LoVo (cell line): ENCODE data around the gene HECTD2.
A peak's percentile ranks its signal among the peaks of the same experiment; 100 is the strongest.
"Not testable (repeated sequence)": the region's sequence is repeated elsewhere in the genome, so short reads cannot be mapped to it uniquely, and the experiment has no call there.

Experiments used
- DNase-seq: peaks from one replicate; pipeline ENCODE4 v3.0.0-alpha.2; 2016; ENCODE audit warnings: low spot score

The HECTD2 gene

GRCh38 chr10:91409869-91410637 lies at the start of gene HECTD2:
Gene HECTD2 (plus strand): TSS chr10:91410344. CDS start chr10:91410439, 95 bp downstream.
- DNase-seq, result peak; percentile 81

DNA sequence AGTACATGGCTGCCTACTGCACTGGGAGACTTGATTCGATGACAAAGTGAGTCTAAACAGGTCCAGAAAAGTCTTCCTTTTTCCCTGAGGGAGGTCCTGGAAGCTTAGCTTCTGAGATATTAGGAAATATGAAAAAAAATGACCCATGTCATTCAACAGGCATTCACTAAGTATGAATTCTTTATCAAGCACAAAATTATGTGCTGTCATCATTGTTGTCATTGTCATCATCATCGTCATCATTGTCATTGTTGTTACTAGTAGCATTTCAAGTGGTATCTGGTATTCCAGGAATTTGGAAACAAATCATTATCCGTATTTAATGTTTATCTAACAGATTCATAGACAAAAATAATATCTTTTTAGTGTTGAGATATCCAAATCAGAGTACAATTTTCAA lies 49.7 kb upstream of the HECTD2 start:
- DNase-seq, result no peak

GRCh38 chr10:91365519-91365918 lies 44.6 kb upstream of the HECTD2 start:
- not testable (repeated sequence) for DNase-seq

DNA sequence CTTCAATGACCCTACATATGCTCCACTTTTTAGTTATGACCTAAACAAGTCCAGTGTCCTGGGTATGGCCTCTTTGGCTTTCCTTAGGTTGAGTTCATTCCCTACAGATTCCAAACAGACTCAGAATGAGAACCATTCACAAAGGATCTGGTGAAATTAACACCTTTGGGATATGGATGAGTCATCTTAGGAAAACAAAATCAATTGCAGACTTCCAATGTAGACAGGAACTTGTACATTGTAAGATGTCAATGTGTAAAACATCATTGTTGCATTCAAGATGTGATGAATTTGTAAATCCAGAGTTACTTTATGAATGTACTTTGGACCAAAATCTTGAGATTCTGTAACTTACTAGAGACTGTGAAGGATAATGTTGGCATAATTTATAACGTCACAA lies 43.4 kb upstream of the HECTD2 start:
- DNase-seq, result no peak

GRCh38 chr10:91367127-91367531 lies 43.0 kb upstream of the HECTD2 start:
- DNase-seq, result no peak

DNA sequence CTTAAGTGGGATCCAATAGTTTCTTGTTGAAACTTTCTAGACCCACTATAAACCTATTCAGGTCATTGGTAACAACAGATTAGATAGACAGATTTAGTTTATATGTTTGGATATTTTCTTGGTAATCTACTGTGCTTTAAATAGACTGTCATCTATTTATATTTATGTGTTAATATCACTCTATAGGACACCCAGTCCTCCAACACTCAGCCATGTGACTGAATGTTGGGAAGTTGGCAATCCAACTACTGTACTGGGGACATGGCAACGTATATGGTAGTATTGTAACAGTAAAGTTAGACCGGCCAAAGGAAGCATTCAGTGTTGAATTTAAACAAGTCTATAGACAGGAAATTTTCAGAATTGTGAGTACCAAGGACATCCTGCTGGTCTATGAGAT lies 42.6 kb upstream of the HECTD2 start:
- no peak for DNase-seq

DNA sequence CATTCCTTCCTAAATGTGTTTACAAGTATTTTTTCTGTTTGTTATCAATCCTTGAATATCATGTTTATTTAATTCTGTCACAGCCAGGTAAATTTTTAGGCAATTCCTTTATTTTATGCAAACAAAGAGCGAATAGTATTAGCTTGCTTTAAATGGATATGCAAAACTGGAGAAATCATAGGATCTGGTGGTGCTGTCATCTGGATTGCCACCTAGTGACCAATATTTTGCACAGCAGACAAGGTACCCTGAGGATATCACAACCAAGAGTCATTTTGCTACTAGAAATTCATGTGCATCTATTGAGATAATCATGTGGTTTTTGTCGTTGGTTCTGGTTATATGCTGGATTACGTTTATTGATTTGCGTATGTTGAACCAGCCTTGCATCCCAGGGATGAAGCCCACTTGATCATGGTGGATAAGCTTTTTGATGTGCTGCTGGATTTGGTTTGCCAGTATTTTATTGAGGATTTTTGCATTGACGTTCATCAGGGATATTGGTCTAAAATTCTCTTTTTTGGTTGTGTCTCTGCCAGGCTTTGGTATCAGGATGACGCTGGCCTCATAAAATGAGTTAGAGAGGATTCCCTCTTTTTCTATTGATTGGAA lies 40.1 kb upstream of the HECTD2 start:
- DNase-seq, result peak; percentile 18

DNA sequence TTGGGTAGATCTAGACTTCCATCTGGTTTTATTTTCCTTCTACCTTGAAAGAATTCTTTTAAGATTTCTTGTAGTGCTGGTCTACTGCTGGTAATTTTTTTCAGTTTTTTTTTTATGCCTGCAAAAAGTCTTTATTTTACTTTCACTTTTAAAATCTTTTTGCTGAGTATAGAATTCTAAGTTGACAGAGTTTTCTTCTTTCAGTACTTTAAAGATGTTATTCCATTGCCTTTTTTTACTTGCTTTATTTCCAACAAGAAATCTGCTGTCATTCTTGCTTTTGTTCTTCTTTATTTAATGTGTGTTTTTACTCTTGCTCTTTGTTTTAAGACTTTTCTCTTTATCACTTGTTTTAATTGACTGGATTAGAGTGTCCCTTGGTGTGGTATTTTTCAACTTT lies 36.1 kb upstream of the HECTD2 start:
- DNase-seq, result no peak

- peak; percentile 41 for DNase-seq
Measured at GRCh38 chr10:91378061-91378460, 32.1 kb upstream of the HECTD2 start.

DNA sequence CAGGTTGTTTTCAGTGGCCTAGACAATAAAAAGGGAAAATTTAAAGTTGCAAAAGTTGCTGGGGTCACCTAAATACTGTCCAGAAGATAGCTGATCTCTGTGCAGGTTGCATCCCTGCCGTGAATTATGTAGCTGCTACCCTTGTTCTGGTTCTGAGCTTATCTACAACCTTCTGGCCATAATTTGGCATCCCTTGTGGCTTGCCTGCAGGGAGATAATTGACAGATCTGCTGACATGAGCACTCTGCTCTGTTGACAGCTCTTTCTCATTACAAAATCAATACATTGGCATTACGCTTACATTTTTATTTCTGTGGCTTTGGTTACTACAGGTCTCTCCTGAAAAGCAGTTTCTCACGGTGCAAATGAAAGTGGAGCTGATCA lies 29.3 kb upstream of the HECTD2 start:
- DNase-seq, result no peak

DNA sequence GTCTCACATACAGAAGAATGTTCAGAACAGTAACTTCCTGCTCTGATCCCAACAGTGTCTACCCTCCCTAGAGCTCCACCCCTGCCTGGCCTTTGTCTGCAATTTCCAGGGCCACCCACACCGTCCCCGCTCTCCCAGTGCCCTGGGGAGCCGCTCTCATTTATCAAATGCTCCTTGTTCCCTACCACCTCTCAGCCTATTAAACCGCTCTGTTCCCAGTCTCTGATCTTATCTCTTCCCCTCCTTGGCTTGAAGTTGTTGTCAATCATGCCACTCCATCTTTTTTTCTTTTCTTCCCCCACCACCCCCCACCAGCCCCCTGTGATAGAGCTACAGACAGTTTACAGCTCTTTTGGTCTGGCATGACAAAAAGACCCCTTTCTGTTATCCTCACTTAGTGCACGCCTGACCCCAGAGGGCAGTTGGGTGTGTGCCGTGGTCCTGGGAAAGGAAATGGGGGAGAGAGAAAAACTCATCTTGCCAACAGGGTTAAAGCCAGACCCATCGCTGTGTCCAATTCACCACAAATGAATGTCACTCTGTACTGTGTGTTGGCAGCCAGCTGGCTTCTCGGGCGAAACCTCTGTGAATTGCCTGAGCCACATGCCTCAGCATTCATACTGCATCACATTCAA lies 28.8 kb upstream of the HECTD2 start:
- no peak for DNase-seq

DNA sequence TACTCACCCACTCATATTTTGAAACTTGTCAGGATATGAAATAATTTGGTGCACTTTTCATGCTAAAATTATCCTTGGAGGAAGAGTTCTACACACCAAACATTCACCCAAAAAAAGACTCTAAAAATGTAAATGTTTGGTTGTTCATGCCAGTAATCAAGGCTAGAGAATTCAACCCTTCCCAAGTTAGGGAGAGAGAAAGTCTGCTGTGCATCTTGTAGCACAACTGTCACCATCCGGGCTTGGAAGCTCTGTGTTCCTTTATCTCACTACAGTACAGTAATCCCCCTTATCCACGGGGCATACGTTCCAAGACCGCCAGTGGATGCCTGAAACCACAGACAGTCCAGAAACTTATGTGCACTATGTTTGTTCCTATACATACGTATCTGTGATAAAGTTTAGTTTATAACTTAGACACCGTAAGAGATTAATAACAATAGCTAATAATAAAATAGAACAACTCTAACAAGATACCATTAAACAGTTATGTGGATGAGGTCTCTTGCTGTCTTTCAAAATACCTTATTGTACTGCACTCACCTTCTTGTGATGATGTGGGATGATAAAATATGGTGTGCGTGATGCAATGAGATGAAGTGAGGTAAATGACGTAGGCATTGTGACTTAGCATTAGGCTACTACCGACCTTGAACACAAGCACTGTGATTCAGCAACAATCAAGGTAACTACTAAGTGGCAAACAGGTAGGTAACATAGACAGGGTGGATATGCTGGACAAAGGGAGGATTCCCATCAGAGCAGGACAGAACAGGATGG lies 24.6 kb upstream of the HECTD2 start:
- no peak for DNase-seq

DNA sequence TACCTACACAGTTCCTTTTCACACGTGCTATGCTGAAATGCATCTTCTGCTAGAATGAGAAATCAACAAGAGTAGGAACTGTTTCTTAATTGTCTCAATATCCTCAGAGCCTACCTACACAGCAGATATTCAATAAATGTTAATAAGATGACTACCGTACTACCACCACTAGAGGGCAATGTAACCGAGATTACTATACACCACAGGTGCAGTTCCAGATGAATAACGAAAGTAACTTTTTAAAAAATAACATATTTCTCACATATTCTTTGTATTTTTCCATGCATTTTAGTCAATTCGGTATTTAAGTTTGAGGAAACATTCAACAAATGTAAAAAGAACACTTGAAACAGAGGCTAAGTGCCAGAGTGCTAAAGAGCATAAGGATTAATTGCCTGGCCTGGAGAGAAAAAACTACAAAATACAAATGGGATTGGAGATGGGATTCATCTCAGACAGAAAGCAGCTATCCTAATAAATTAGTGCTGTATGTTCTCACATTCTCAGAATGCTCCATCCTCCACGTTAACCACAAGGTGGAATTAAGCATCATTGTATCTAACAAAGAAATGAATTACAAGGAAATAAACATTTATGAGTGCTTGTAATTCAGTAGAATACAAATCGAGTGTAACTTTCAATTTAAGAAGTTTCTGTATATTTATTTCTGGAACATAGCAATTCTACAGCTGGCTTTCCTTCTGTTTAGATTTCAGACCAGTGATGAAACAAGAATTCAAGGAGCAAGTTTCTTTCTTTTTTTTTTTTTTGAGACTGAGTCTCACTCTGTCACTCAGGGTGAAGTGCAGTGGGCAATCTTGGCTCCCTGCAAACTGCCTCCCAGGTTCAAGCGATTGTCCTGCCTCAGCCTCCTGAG lies 20.3 kb upstream of the HECTD2 start:
- DNase-seq, result peak; percentile 75

- DNase-seq, result not testable (repeated sequence)
Measured at GRCh38 chr10:91390513-91390825, 19.7 kb upstream of the HECTD2 start.

DNA sequence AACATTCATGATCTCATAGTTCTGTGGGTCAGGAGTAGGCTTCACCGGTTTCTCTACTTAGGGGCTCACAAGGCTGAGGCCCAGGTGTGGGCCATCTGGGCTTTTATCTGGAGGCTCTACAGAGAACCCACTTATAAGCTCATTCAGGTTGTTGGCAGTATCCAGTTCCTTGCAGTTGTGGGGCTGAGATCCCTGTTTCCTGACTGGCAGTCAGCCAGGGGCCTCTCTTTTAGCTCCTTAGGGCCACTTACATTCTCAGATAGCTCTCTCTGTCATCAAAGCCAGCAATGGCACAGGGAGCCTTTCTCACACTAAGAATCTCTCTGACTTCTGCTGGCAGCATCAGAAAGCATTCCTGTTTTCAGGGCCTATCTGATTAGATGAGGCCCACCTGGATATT lies 18.2 kb upstream of the HECTD2 start:
- DNase-seq, result no peak

DNA sequence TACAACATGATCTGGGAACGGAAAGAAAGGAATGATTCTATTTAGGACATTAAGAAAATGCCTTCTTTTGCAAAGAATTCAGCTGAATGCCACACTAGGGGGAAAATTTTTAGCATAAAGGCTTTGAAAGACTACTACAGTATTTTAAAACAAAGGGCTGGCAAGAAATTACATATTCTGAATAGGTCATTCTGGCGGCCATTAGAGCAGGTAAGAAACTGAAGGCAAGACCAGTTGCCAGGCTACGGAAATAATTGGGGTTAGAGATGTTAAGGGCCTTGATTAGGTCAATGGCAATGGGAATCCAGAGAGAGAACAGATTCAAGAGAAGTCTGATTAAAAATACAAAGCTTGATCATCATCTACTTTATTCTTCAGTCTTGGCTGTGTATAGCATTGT lies 3.8 kb upstream of the HECTD2 start:
- no peak for DNase-seq

- peak; percentile 53 for DNase-seq
Measured at GRCh38 chr10:91409069-91409868, 875 bp upstream of the HECTD2 start.

DNA sequence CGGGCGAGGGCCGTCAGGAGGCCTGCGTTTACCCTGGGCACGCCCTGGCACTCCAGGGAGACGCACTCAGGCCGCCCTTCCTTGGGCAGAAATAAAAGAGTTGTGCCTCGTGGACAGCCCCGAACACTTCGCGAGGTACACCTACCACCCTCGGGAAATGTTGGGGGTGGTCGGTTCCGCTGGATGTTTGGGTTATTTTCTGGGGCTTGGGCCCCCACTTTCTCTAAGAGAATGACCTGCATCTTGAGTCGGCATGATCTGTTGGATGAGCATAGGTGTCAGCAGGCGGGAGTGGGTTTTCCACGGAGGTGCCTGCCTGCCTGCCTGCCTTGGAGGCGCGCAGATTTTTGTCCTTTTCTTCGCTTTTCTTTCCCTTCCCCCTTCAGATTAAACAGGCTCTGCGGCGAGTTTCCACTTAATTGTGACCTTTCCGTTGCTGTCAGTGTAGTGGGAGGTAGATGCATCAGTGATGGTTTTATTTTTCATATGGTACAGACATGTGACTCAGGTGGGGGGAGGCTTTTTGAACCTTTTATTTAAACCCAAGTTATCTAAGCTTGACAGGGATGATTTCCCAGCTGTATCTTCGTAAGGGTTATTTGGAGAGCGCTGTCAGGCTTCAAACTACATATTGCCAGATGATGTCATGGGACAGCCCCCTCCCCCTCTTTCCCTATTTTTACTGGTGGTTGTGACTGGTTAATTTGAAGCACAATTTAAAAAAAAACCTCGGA lies 661 bp downstream of the HECTD2 start:
- DNase-seq, result no peak

DNA sequence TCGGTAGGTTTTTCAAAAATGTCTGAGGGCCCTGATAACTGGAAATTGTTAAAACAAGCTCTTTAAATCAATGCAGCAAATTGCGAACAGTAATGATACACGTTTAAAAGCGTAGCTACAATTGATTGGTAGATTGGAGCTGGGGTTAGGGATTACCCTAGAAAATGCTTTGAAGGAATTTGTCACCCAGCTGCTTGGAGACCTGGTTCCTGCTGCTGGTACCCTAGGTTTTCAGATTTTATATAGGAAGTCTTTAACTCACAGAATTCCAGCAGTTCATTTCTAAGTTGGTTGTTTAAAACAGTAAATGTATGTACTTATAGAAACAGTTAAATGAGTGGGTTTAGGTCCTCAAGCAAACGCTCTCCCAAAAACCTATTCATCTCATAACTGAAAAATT lies 1.5 kb downstream of the HECTD2 start:
- no peak for DNase-seq
